ENCODE data around the gene SORBS1. TPM values are rescaled to one million over a fixed set of nuclear protein-coding genes. Genes with fewer than 3 reads are reported as not detected.

SORBS1 gene
- total and polyA plus RNA-seq, 9 of the 15 experiments (the other 6 are each of a cell fraction or from before 2014, with no cell fraction given) = 2.0 to 13.3 (median 6.5) TPM

DNA sequence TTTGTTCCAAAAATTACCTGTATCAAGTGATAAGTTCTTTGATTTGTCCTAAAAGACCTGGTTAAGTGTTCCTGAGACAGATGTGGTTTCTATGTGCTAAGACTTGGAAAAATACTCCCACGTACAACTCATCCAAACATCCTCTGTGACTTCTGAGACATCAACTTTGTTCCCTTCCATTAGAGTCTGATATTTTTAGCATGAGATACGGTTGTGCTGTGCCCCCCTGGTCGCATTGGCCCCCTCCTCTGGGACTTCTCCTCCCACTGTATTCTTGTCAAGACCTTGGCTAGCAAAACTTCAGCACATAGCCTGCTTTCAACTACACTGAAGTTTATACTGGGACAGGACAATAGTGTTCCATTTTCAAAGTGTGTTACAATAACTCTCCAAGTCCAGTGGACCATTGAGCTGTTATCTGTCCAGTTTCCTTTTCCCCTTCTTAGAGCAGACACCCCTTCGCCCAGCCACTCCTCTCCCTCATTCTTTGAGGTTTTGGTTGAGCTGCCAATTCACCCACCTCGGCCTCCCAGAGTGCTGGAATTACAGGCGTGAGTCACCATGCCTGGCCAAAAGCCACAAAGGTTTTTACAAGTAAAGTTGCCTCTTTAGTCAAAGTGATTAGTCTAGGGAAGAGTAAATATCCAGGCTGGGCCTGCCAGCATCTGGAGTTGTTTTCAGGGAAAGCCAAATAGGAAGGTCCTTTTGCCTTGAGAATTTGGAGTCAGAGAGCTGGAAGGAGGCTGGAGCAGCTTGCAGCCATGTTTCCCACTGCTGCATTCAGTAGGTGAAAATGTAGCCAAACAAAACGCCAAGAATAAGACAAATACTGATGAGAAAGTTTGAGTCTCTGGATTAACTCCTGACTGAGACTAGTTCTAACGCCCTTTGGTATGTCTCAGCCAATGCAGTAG, 252.5 kb downstream of the SORBS1 start (continued):
- TF ChIP-seq ZNF639 (CRISPR knock-in tag; conservative IDR thresholded peaks at IDR 0.05 in 1 of 2, IDR thresholded peaks at IDR 0.05 in 1 of 2) (0 out of 4 replicates have a peak, but pooled peaks of 1 of the 2 experiments have one; percentile 31), ZC3H11A (IDR thresholded peaks at IDR 0.05; ENCODE audit: low read depth, low read length) (no peak), MTA3 (IDR thresholded peaks at IDR 0.05; ENCODE audit: borderline replicate concordance) (0 out of 2 replicates have a peak, but pooled peaks have one; percentile 13), KDM1A (IDR thresholded peaks at IDR 0.05) (peak in 1 of 2 experiments; percentile 24; a peak in 1 of 4 replicates), SMARCA5 (IDR thresholded peaks at IDR 0.05) (no peak), DPF2 (IDR thresholded peaks at IDR 0.05) (peak; percentile 81), ZNF696 (CRISPR knock-in tag; conservative IDR thresholded peaks at IDR 0.05) (no peak), HDAC1 (IDR thresholded peaks at IDR 0.05) (peak in 1 of 2 experiments; percentile 38; a peak in 1 of 4 replicates), TEAD4 (IDR thresholded peaks at IDR 0.05; ENCODE audit: low read length) (peak; percentile 66), TEAD4 (CRISPR knock-in tag; IDR thresholded peaks at IDR 0.05; ENCODE audit: borderline replicate concordance) (no peak), ZKSCAN1 (IDR thresholded peaks at IDR 0.05; ENCODE audit: low read depth, low read length) (peak; percentile 52; the same call in 1 of the 2 replicates), JUN (IDR thresholded peaks at IDR 0.05; ENCODE audit: borderline replicate concordance, low read depth, low read length) (peak; percentile 72; the same call in 1 of the 2 replicates), JUN (CRISPR knock-in tag; IDR thresholded peaks at IDR 0.05; ENCODE audit: borderline replicate concordance) (no peak), SMARCA4 (IDR thresholded peaks at IDR 0.05) (peak; percentile 83), TCF3 (CRISPR knock-in tag; IDR thresholded peaks at IDR 0.05) (0 out of 2 replicates have a peak, but pooled peaks have one; percentile 6), KLF6 (CRISPR knock-in tag; IDR thresholded peaks at IDR 0.05; ENCODE audit: borderline replicate concordance) (no peak), JUND (IDR thresholded peaks at IDR 0.05; ENCODE audit: borderline replicate concordance, low read depth, low read length) (peak; percentile 92), JUND (tag; IDR thresholded peaks at IDR 0.05; ENCODE audit: borderline replicate concordance, low read depth, low read length) (peak; percentile 88; the same call in 2 of the 3 replicates), NFIC (IDR thresholded peaks at IDR 0.05) (peak; percentile 89), NFE2 (IDR thresholded peaks at IDR 0.05; ENCODE audit: low read depth) (peak; percentile 47; the same call in 1 of the 2 replicates), ARID1B (IDR thresholded peaks at IDR 0.05) (peak; percentile 69), MTA2 (IDR thresholded peaks at IDR 0.05; ENCODE audit: low read depth) (peak; percentile 11; the same call in 1 of the 2 replicates), MYNN (IDR thresholded peaks at IDR 0.05) (peak; percentile 81), MYNN (CRISPR knock-in tag; IDR thresholded peaks at IDR 0.05) (no peak), RBM39 (optimal IDR thresholded peaks at IDR 0.05; ENCODE audit: low read depth, low read length) (no peak), ATF3 (IDR thresholded peaks at IDR 0.05) (peak; percentile 87), ATF3 (CRISPR knock-in tag; conservative IDR thresholded peaks at IDR 0.05) (no peak)
- TF ChIP-seq, protein P1, sequence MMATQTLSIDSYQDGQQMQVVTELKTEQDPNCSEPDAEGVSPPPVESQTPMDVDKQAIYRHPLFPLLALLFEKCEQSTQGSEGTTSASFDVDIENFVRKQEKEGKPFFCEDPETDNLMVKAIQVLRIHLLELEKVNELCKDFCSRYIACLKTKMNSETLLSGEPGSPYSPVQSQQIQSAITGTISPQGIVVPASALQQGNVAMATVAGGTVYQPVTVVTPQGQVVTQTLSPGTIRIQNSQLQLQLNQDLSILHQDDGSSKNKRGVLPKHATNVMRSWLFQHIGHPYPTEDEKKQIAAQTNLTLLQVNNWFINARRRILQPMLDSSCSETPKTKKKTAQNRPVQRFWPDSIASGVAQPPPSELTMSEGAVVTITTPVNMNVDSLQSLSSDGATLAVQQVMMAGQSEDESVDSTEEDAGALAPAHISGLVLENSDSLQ (IDR thresholded peaks at IDR 0.05) = no peak
